ENCODE data around the gene DHX34. TPM values are rescaled to one million over a fixed set of nuclear protein-coding genes. Genes with fewer than 3 reads are reported as not detected.
A peak's percentile ranks its signal among the peaks of the same experiment; 100 is the strongest.

DHX34 gene
- total RNA-seq, 1 donor, result 13.4 TPM

- no peak for TF ChIP-seq CTCF (IDR thresholded peaks at IDR 0.05; ENCODE audit: insufficient read depth, low read depth, low read length)
- no peak for DNase-seq (ENCODE audit: low read depth)
- H3K4me3 ChIP-seq (ENCODE audit: low read depth, low read length), result no peak within 1 kb of the TSS
Measured at GRCh38 chr19:47309608-47310007, 39.5 kb upstream of the DHX34 start, which contains the start of gene C5AR1. C5AR1 (plus strand) TSS chr19:47309861; CDS start chr19:47309896, 35 bp downstream.

- TF ChIP-seq CTCF (IDR thresholded peaks at IDR 0.05; ENCODE audit: insufficient read depth, low read depth, low read length), result no peak
- H3K4me3 ChIP-seq (ENCODE audit: low read depth, low read length), result no peak overlapping the region
- DNase-seq (ENCODE audit: low read depth), result no peak
Measured at GRCh38 chr19:47310323-47310722, 38.8 kb upstream of the DHX34 start.

- DNase-seq (ENCODE audit: low read depth), result peak; percentile 40
- no peak for TF ChIP-seq CTCF (IDR thresholded peaks at IDR 0.05; ENCODE audit: insufficient read depth, low read depth, low read length)
- H3K4me3 ChIP-seq (ENCODE audit: low read depth, low read length), result no peak overlapping the region
Measured at GRCh38 chr19:47310819-47311218, 38.3 kb upstream of the DHX34 start.

- H3K4me3 ChIP-seq (ENCODE audit: low read depth, low read length), result no peak overlapping the region
- DNase-seq (ENCODE audit: low read depth), result no peak
- TF ChIP-seq CTCF (IDR thresholded peaks at IDR 0.05; ENCODE audit: insufficient read depth, low read depth, low read length), result no peak
Measured at GRCh38 chr19:47312366-47313006, 36.6 kb upstream of the DHX34 start.

GRCh38 chr19:47313754-47314295 lies 35.3 kb upstream of the DHX34 start:
- no peak overlapping the region for H3K4me3 ChIP-seq (ENCODE audit: low read depth, low read length)
- DNase-seq (ENCODE audit: low read depth), result no peak
- TF ChIP-seq CTCF (IDR thresholded peaks at IDR 0.05; ENCODE audit: insufficient read depth, low read depth, low read length), result no peak

GRCh38 chr19:47315125-47315821 lies 33.8 kb upstream of the DHX34 start:
- no peak for TF ChIP-seq CTCF (IDR thresholded peaks at IDR 0.05; ENCODE audit: insufficient read depth, low read depth, low read length)
- DNase-seq (ENCODE audit: low read depth), result peak; percentile 96

More at GRCh38 chr19:47315125-47315821, 33.8 kb upstream of the DHX34 start:
- H3K4me3 ChIP-seq (ENCODE audit: low read depth, low read length), result no peak overlapping the region

Measured in fibroblast of villous mesenchyme (primary cell).